Stimulated activated CD4-positive, alpha-beta T cell treated with anti-CD3 and anti-CD28 coated beads, Interleukin-12 subunit alpha, Interleukin-12 subunit beta, amount 100 ng/mL, for 24 hours (primary cell): ENCODE data around the gene SMC1B.
"Not testable (repeated sequence)": the region's sequence is repeated elsewhere in the genome, so short reads cannot be mapped to it uniquely, and the experiment has no call there.

Experiments
- DNase-seq, 2 experiments: peaks; one replicate each; pipeline ENCODE4 v3.0.0-alpha.2; 2020; ENCODE audit warnings: low read depth in 2 of 2

Gene SMC1B

DNA sequence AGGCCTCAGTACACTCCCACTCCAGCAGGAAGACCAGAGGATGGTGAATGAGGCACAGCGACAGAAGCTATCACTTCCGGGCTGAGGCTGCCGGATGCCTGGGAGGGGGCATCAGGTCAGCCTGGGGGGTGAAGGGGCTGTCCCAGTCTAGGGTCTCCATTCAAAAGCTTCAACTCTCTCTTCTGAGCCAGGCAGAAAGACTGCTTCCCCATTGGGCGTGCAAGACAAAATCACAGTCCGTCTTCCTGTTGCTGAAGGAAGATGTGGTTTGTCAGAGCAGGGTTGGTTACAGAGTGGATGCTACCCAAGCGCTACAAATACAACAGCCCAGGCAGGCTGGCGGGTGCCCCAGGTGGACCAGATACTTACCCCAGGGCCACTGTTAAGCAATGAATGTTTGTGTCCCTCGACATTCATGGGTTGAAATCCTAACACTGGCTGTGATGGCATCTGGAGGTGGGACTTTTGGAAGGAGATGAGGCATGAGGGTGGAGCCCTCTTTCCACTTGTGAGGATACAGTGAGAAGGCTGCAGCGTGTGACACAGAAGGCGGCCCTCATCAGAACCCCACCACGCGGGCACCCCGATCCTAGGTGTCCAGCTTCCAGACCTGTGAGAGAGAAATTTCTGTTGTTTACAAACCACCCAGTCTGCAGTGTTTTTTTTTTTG is 116.6 kb downstream of the SMC1B start:
- no peak for DNase-seq

GRCh38 chr22:45295492-45295891 is 117.9 kb downstream of the SMC1B start:
- no peak for DNase-seq

- DNase-seq = not testable (repeated sequence)
Measured at GRCh38 chr22:45295004-45295403, 118.4 kb downstream of the SMC1B start.
